ACHN (cell line): ENCODE results near the gene AFAP1.

Source experiments
- DNase-seq: peaks from one replicate; pipeline ENCODE4 v3.0.0-alpha.2; 2015
- in situ Hi-C: cut with HindIII; loops from 2 replicates; pipeline ENCODE4 v1.10.0; 2017; ENCODE audit warnings: low sequenced_read_pairs, low pct_ligation_motif_present, low pct_unique_long_range_greater_than_20kb

The AFAP1 gene

GRCh38 chr4:7839856-7840255, 99.8 kb downstream of the AFAP1 start:
- no peak for DNase-seq
- in situ Hi-C loops = no loop called here

GRCh38 chr4:7838136-7838782, 101.4 kb downstream of the AFAP1 start:
- in situ Hi-C loops = no loop called here
- DNase-seq = no peak

GRCh38 chr4:7837597-7838135, 102.0 kb downstream of the AFAP1 start:
- in situ Hi-C loops = no loop called here
- DNase-seq = no peak

- in situ Hi-C loops = no loop called here
- DNase-seq = no peak
Observed at GRCh38 chr4:7831858-7832730, 107.6 kb downstream of the AFAP1 start.

- no peak for DNase-seq
- in situ Hi-C loops = no loop called here
Observed at GRCh38 chr4:7831330-7831729, 108.3 kb downstream of the AFAP1 start.

GRCh38 chr4:7830747-7831146, 108.9 kb downstream of the AFAP1 start:
- in situ Hi-C loops = no loop called here

GRCh38 chr4:7829652-7830580, 109.7 kb downstream of the AFAP1 start:
- no peak for DNase-seq
- in situ Hi-C loops = no loop called here

More at GRCh38 chr4:7830747-7831146, 108.9 kb downstream of the AFAP1 start:
- DNase-seq = no peak

GRCh38 chr4:7828793-7829301, 110.8 kb downstream of the AFAP1 start:
- DNase-seq = no peak
- in situ Hi-C loops = no loop called here

- in situ Hi-C loops = no loop called here
- no peak for DNase-seq
Observed at GRCh38 chr4:7828011-7828720, 111.5 kb downstream of the AFAP1 start.

- DNase-seq = no peak
- in situ Hi-C loops = no loop called here
Observed at GRCh38 chr4:7827566-7827965, 112.1 kb downstream of the AFAP1 start.

- no peak for DNase-seq
- in situ Hi-C loops = no loop called here
Observed at GRCh38 chr4:7826909-7827306, 112.8 kb downstream of the AFAP1 start.

- DNase-seq = no peak
- in situ Hi-C loops = no loop called here
Observed at GRCh38 chr4:7826176-7826908, 113.3 kb downstream of the AFAP1 start.

GRCh38 chr4:7824218-7824617, 115.4 kb downstream of the AFAP1 start:
- in situ Hi-C loops = loop anchor here (25.0 kb wide), 1 partner anchor 113 kb away; the partner anchor contains the start of gene AFAP1
- no peak for DNase-seq

- DNase-seq = peak; percentile 82
- in situ Hi-C loops = loop anchor here (25.0 kb wide), 1 partner anchor 114 kb away; the partner anchor contains the start of gene AFAP1
Observed at GRCh38 chr4:7823416-7823824, 116.2 kb downstream of the AFAP1 start.

- in situ Hi-C loops = loop anchor here (25.0 kb wide), 1 partner anchor 114 kb away; the partner anchor contains the start of gene AFAP1
Observed at GRCh38 chr4:7822877-7823276, 116.8 kb downstream of the AFAP1 start.

GRCh38 chr4:7822137-7822505, 117.5 kb downstream of the AFAP1 start:
- DNase-seq = no peak
- in situ Hi-C loops = loop anchor here (25.0 kb wide), 1 partner anchor 115 kb away; the partner anchor contains the start of gene AFAP1

More at GRCh38 chr4:7822877-7823276, 116.8 kb downstream of the AFAP1 start:
- DNase-seq = peak; percentile 16
